ENCODE measurements around the gene KRT36.

The KRT36 gene

DNA sequence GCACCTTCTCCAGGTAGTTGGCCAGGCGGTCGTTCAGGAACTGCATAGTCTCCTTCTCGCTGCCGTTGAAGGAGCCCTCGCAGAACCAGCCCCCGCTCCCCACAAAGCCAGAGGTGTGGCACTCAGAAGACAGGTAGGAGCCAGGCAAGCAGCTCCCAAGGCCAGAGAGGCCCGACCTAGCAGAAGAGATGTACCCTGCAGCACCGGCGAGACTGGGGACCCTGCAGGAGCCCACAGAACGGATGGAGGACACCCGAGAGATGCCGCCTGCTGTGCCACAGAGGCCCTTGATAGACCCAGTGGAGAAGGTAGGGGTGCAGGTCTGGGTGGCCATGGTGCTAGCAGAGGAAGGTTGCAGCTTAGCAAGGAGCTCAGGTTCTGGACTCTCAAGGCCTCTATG lies at the start of gene KRT36:
KRT36 (minus strand) TSS at position 380 of the 400 bp plus-strand sequence; CDS start at position 334, 46 bp downstream.
- DNase-seq, result no peak

- peak; percentile 48 for DNase-seq
Measured at GRCh38 chr17:41539071-41539492, 49.4 kb upstream of the KRT36 start.

- peak; percentile 79 for DNase-seq
Measured at GRCh38 chr17:41538565-41538991, 48.9 kb upstream of the KRT36 start.

DNA sequence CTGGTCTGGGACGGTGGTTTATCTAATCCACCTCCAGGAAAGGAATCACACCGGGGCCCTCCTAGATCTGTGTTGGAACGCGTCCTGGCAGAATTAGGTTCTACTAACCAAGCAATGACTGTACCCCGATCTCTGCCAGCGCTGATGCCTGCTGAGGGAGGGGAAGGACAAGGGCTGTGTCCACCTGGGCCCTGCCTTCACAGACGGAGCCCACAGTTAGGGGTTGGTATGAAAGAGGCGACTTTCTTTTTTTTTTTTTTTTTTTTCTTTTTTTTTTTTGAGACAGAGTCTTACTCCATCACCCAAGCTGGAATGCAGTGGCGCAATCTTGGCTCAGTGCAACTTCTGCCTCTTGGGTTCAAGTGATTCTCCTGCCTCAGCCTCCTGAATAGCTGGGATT lies 48.3 kb upstream of the KRT36 start:
- DNase-seq, result peak; percentile 57

GRCh38 chr17:41537614-41537954 lies 47.9 kb upstream of the KRT36 start:
- no peak for DNase-seq

DNA sequence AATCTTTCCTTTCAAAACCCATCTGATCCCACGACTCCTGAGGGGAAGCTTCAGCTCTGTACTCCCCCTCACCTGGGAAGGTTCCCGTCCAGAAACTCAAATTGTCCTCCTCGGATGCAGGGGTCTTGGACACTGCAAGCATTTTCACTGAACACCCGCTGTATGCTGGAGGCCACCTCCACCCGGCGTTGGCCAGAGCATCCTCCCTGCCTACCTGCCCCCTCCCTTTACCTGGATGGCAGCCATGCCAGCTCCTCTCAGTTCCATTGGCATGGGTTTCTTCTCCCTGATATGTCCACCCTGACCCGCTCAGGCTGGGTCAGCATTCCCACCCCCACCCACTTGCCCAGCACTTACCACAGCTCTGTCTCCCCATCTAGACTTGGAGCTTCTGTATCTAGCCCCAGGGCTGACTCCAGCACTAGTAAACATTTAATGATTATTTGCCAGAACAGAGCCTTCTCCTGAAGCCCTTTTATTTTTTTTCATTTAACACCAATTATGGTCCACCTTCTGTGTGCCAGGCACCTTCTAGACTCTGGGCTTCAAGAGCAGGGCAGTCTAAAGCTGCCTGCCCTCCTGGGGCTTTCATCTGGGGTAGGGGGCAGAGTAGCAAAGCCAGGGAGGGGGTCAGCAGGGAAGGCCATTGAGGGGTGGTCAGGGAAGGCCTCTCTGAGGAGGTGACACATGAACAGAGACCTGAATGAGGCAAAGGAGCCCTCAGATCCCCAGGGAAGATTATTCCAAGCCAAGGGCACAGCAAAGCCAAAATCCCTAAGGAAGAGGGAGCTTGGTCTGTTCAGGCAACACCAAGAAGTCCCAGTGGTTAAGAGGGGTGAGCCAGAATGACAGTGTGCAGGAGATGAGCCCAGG lies 47.3 kb upstream of the KRT36 start:
- DNase-seq, result no peak

GRCh38 chr17:41535764-41536481 lies 46.2 kb upstream of the KRT36 start:
- DNase-seq, result no peak

DNA sequence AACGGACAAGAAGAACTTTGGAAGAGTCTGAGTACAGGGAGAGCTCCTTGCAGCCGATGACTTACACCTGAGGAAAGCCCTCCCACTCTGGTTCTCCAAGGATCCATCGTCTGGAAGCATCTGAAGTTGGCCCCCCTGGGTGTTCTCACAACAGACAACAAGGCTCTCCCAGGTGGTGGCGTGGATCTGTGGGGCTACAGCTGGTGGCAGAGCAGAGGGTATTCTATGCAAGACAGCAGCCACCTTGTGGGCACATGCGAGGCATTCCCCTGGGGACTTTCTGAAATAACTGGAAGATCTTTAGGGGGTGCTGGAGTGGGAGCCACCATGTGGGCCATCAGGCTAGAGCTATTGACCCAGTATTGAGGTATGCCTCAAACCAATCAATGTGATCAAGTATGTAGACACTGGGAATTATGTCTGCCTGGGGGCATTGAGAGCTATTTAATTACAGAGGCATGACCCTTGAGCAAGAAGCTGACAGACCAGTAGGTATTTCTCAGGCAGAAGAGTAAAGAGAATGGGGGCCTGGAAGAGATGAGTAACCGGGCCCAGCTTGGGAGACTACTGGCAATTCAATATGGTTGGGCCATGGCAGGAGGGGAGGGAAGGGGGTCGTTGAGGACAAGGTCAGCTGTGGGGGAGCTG lies 45.3 kb upstream of the KRT36 start:
- DNase-seq, result no peak

GRCh38 chr17:41533613-41534012 lies 43.9 kb upstream of the KRT36 start:
- DNase-seq, result no peak

DNA sequence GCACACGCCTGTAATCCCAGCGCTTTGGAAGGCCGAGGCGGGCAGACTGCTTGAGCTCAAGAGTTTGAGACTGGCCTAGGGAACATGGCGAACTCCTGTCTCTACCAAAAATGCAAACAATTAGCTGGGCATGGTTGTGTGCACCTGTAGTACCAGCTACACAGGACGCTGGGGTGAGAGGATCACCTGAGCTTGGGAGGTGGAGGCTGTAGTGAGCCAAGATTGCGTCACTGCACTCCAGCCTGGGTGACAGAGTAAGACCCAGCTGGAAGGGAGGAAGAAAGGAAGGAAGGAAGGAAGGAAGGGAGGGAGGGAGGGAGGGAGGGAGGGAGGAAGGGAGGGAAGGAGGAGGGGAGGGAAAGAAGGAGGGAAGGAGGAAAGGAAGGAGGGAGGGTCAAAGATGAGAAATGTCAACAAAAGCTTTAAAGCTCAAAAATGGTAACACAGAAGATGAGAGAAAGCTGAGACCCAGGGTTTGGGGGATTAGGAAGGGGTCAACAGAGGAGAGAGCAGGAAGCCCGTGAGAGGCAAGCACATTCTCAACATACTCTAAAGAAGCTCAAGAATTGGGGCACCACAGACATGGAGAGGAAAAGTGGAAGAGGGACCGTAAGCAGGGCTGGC lies 43.3 kb upstream of the KRT36 start:
- DNase-seq, result no peak

- no peak for DNase-seq
Measured at GRCh38 chr17:41531993-41532392, 42.3 kb upstream of the KRT36 start.

- peak; percentile 69 for DNase-seq
Measured at GRCh38 chr17:41530062-41531048, 40.6 kb upstream of the KRT36 start.

GRCh38 chr17:41529491-41529915 lies 39.8 kb upstream of the KRT36 start:
- DNase-seq, result no peak

- DNase-seq, result no peak
Measured at GRCh38 chr17:41528959-41529353, 39.2 kb upstream of the KRT36 start.

GRCh38 chr17:41527063-41528023 lies 37.6 kb upstream of the KRT36 start:
- DNase-seq, result no peak

GRCh38 chr17:41524261-41524660 lies 34.6 kb upstream of the KRT36 start:
- no peak for DNase-seq

- DNase-seq, result no peak
Measured at GRCh38 chr17:41523787-41524186, 34.1 kb upstream of the KRT36 start.

GRCh38 chr17:41523225-41523593 lies 33.5 kb upstream of the KRT36 start:
- DNase-seq, result no peak

- no peak for DNase-seq
Measured at GRCh38 chr17:41522301-41523224, 32.9 kb upstream of the KRT36 start.
